ENCODE measurements around the gene GTF2I.
"Not testable (repeated sequence)": the region's sequence is repeated elsewhere in the genome, so short reads cannot be mapped to it uniquely, and the experiment has no call there.

The GTF2I gene

GRCh38 chr7:74717889-74718288, 60.4 kb downstream of the GTF2I start:
- DNase-seq = no peak

- no peak for DNase-seq
These were observed 60.8 kb downstream of the GTF2I start for GRCh38 chr7:74718336-74718735.

- no peak for DNase-seq
These were observed 64.6 kb downstream of the GTF2I start for GRCh38 chr7:74722153-74722552.

- no peak for DNase-seq
These were observed 68.3 kb downstream of the GTF2I start for GRCh38 chr7:74725840-74726239.

GRCh38 chr7:74726309-74727101, 69.0 kb downstream of the GTF2I start:
- DNase-seq = no peak

- not testable (repeated sequence) for DNase-seq
These were observed 71.2 kb downstream of the GTF2I start for GRCh38 chr7:74728686-74729085.

- DNase-seq = not testable (repeated sequence)
These were observed 72.7 kb downstream of the GTF2I start for GRCh38 chr7:74730186-74730585.

GRCh38 chr7:74739974-74740703, 82.6 kb downstream of the GTF2I start:
- not testable (repeated sequence) for DNase-seq

- not testable (repeated sequence) for DNase-seq
These were observed 86.5 kb downstream of the GTF2I start for GRCh38 chr7:74743936-74744557.

GRCh38 chr7:74753921-74754482, 96.5 kb downstream of the GTF2I start:
- not testable (repeated sequence) for DNase-seq

- DNase-seq = not testable (repeated sequence)
These were observed 99.2 kb downstream of the GTF2I start for GRCh38 chr7:74756673-74757072.

GRCh38 chr7:74758268-74758667, 100.8 kb downstream of the GTF2I start:
- DNase-seq = not testable (repeated sequence)

- DNase-seq = not testable (repeated sequence)
These were observed 101.5 kb downstream of the GTF2I start for GRCh38 chr7:74758982-74759381.

GRCh38 chr7:74765205-74765918, 107.8 kb downstream of the GTF2I start:
- not testable (repeated sequence) for DNase-seq

GRCh38 chr7:74766509-74766908, 109.0 kb downstream of the GTF2I start:
- DNase-seq = not testable (repeated sequence)

GRCh38 chr7:74766991-74767390, 109.5 kb downstream of the GTF2I start:
- DNase-seq = not testable (repeated sequence)

- DNase-seq = not testable (repeated sequence)
These were observed 112.5 kb downstream of the GTF2I start for GRCh38 chr7:74770062-74770461.

- not testable (repeated sequence) for DNase-seq
These were observed 114.6 kb downstream of the GTF2I start for GRCh38 chr7:74772093-74772492.

GRCh38 chr7:74773760-74774750, 116.5 kb downstream of the GTF2I start, which contains the start of gene NCF1:
TSS of gene NCF1 (plus strand) at chr7:74774011. CDS start at chr7:74774032, 21 bp downstream.
- DNase-seq = not testable (repeated sequence)

GRCh38 chr7:74775111-74775510, 117.6 kb downstream of the GTF2I start:
- DNase-seq = not testable (repeated sequence)

- DNase-seq = not testable (repeated sequence)
These were observed 121.5 kb downstream of the GTF2I start for GRCh38 chr7:74779053-74779452.
